ENCODE results near the gene LRRC46.
A peak's percentile ranks its signal among the peaks of the same experiment; 100 is the strongest.

Gene LRRC46

GRCh38 chr17:47834756-47835155 lies 3.3 kb downstream of the LRRC46 start:
- no peak for DNase-seq

- DNase-seq, result no peak
Observed at GRCh38 chr17:47836601-47837000, 5.1 kb downstream of the LRRC46 start.

- no peak for DNase-seq
Observed at GRCh38 chr17:47837401-47838039, 6.0 kb downstream of the LRRC46 start.

GRCh38 chr17:47838636-47839035 lies 7.2 kb downstream of the LRRC46 start:
- DNase-seq, result no peak

GRCh38 chr17:47839071-47839470 lies 7.6 kb downstream of the LRRC46 start:
- no peak for DNase-seq

GRCh38 chr17:47840001-47840741 lies 8.7 kb downstream of the LRRC46 start:
- DNase-seq, result peak in 1 of 14 donors; percentile 16

- DNase-seq, result peak; percentile 50 to 87 (median 79)
Observed at GRCh38 chr17:47840742-47841487, 9.4 kb downstream of the LRRC46 start, which contains the start of gene SCRN2. TSS of gene SCRN2 (minus strand) at chr17:47841273. CDS start at chr17:47840843, 430 bp downstream.

GRCh38 chr17:47841488-47842291 lies 10.2 kb downstream of the LRRC46 start:
- no peak for DNase-seq

- no peak for DNase-seq
Observed at GRCh38 chr17:47843391-47843730, 11.9 kb downstream of the LRRC46 start.

GRCh38 chr17:47844227-47844626 lies 12.8 kb downstream of the LRRC46 start:
- DNase-seq, result no peak

- DNase-seq, result no peak
Observed at GRCh38 chr17:47844814-47845715, 13.6 kb downstream of the LRRC46 start.

GRCh38 chr17:47845716-47846075 lies 14.2 kb downstream of the LRRC46 start:
- DNase-seq, result no peak

GRCh38 chr17:47846716-47847340 lies 15.4 kb downstream of the LRRC46 start:
- DNase-seq, result no peak

- DNase-seq, result no peak
Observed at GRCh38 chr17:47847341-47848197, 16.1 kb downstream of the LRRC46 start.

- DNase-seq, result no peak
Observed at GRCh38 chr17:47848198-47848513, 16.7 kb downstream of the LRRC46 start.

GRCh38 chr17:47850373-47850691 lies 18.9 kb downstream of the LRRC46 start:
- no peak for DNase-seq

- DNase-seq, result peak in 1 of 14 donors; percentile 11
Observed at GRCh38 chr17:47850692-47851573, 19.5 kb downstream of the LRRC46 start, which contains the start of gene SP6. TSS of gene SP6 (minus strand) at chr17:47851163. CDS start at chr17:47848429, 2,734 bp downstream.

GRCh38 chr17:47851764-47852112 lies 20.3 kb downstream of the LRRC46 start:
- no peak for DNase-seq

All from C1 segment of cervical spinal cord (tissue), 14 donors.